ENCODE measurements around the gene SDR9C7.

SDR9C7 gene

GRCh38 chr12:56955631-56956256 is 21.5 kb upstream of the SDR9C7 start:
- DNase-seq (ENCODE audit: low read depth), result no peak
- TF ChIP-seq MYC (IDR thresholded peaks at IDR 0.05; ENCODE audit: low read depth, low read length) (no peak), MAX (IDR thresholded peaks at IDR 0.05; ENCODE audit: low read depth, low read length) (no peak), CTCF (IDR thresholded peaks at IDR 0.05; ENCODE audit: low read depth, low read length) (no peak), POLR2A (IDR thresholded peaks at IDR 0.05; ENCODE audit: extremely low read depth, insufficient read length) (no peak)
- H3K4me3 ChIP-seq (ENCODE audit: low read depth, low read length), result no peak overlapping the region

GRCh38 chr12:56954958-56955355 is 20.7 kb upstream of the SDR9C7 start:
- no peak for TF ChIP-seq MAX (IDR thresholded peaks at IDR 0.05; ENCODE audit: low read depth, low read length)
- no peak for TF ChIP-seq MYC (IDR thresholded peaks at IDR 0.05; ENCODE audit: low read depth, low read length)
- no peak for TF ChIP-seq POLR2A (IDR thresholded peaks at IDR 0.05; ENCODE audit: extremely low read depth, insufficient read length)
- TF ChIP-seq CTCF (IDR thresholded peaks at IDR 0.05; ENCODE audit: low read depth, low read length), result no peak
- no peak overlapping the region for H3K4me3 ChIP-seq (ENCODE audit: low read depth, low read length)
- no peak for DNase-seq (ENCODE audit: low read depth)

- no peak for DNase-seq (ENCODE audit: low read depth)
- TF ChIP-seq MAX (IDR thresholded peaks at IDR 0.05; ENCODE audit: low read depth, low read length) (no peak), CTCF (IDR thresholded peaks at IDR 0.05; ENCODE audit: low read depth, low read length) (no peak), MYC (IDR thresholded peaks at IDR 0.05; ENCODE audit: low read depth, low read length) (no peak), POLR2A (IDR thresholded peaks at IDR 0.05; ENCODE audit: extremely low read depth, insufficient read length) (no peak)
These were observed 20.1 kb upstream of the SDR9C7 start for GRCh38 chr12:56954057-56954957.

GRCh38 chr12:56953314-56953713 is 19.1 kb upstream of the SDR9C7 start:
- no peak overlapping the region for H3K4me3 ChIP-seq (ENCODE audit: low read depth, low read length)
- TF ChIP-seq CTCF (IDR thresholded peaks at IDR 0.05; ENCODE audit: low read depth, low read length) (no peak), MAX (IDR thresholded peaks at IDR 0.05; ENCODE audit: low read depth, low read length) (no peak), POLR2A (IDR thresholded peaks at IDR 0.05; ENCODE audit: extremely low read depth, insufficient read length) (no peak), MYC (IDR thresholded peaks at IDR 0.05; ENCODE audit: low read depth, low read length) (no peak)
- no peak for DNase-seq (ENCODE audit: low read depth)

More at GRCh38 chr12:56954057-56954957, 20.1 kb upstream of the SDR9C7 start:
- no peak overlapping the region for H3K4me3 ChIP-seq (ENCODE audit: low read depth, low read length)

- no peak overlapping the region for H3K4me3 ChIP-seq (ENCODE audit: low read depth, low read length)
- TF ChIP-seq CTCF (IDR thresholded peaks at IDR 0.05; ENCODE audit: low read depth, low read length) (no peak), MAX (IDR thresholded peaks at IDR 0.05; ENCODE audit: low read depth, low read length) (no peak), MYC (IDR thresholded peaks at IDR 0.05; ENCODE audit: low read depth, low read length) (no peak), POLR2A (IDR thresholded peaks at IDR 0.05; ENCODE audit: extremely low read depth, insufficient read length) (no peak)
- no peak for DNase-seq (ENCODE audit: low read depth)
These were observed 17.6 kb upstream of the SDR9C7 start for GRCh38 chr12:56951582-56952339.
